GM19455 (cell line): ENCODE results near the gene PCYT2.
"Not testable (repeated sequence)": the region's sequence is repeated elsewhere in the genome, so short reads cannot be mapped to it uniquely, and the experiment has no call there.

Experiments
- ATAC-seq: cut with Tn5 transposase; IDR thresholded peaks from one replicate; pipeline ENCODE4 v1.9.1; 2021; ENCODE audit not compliant: unreplicated experiment

Gene PCYT2

GRCh38 chr17:81927653-81928543 lies 16.7 kb upstream of the PCYT2 start, which contains the start of gene MAFG:
TSS of gene MAFG (minus strand) at chr17:81927735. CDS start at chr17:81923185, 4,550 bp downstream.
- ATAC-seq, result peak; percentile 59

DNA sequence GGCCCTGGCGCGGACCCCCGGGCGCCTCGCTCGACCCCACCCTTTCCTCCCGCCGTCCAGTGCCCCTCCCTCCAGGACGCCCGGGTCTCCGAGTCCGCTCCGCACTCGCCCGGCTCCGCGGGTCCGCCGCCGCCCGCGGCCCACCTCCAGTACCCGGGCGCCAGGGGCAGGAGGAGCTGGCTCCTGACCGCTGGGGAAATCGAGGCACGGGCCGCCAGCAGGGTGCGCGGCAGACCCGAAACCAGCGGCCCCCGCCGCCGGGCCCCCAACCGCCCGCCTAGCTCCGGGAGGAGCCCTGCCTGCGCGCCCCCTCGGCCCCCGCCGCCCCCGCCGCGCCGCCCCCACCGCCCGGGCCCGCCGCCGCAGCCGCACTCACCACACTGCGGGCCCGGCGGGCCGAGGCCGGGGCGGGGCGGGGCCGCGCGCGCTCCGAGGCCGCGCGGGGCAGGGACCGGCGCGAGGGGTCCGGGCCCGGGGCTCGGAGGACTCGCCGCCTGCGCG lies 16.0 kb upstream of the PCYT2 start:
- ATAC-seq, result peak; percentile 26

DNA sequence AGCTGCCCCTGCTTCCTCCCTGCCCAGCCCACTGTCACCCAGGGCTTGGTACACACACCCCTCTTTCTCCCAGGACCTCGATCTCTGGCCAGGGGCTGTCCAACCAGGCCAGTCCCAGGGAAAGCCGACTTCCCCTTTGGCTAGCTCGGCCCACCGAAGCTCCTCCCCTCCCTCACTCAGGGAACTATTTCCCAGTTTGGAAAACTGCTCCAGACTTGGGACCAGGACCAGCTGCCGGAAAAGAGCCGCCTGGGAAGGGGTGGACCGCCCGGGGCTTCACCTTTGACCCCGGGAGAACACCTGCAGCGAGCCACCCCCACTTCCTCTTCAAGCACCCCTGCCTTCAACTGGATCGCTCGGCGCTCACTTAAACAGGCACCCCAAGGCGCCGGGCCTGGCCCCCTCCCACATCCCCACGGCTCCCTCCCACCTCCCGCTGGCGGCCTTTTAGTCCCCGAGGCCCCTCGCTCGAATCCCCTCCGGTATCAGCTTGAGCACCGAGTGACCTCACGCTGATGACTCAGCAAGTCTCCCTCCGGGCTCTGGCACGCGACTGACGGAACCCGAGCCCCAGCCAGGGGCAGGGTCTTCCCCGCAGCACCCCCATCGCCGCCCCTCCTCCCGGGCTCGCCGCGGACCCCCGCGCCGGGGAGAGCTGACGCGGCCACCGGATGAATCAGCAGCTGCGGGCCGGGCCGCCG lies 15.4 kb upstream of the PCYT2 start:
- peak; percentile 20 for ATAC-seq

- no peak for ATAC-seq
Observed at GRCh38 chr17:81925860-81926450, 14.8 kb upstream of the PCYT2 start.

GRCh38 chr17:81924557-81925532 lies 13.6 kb upstream of the PCYT2 start:
- no peak for ATAC-seq

DNA sequence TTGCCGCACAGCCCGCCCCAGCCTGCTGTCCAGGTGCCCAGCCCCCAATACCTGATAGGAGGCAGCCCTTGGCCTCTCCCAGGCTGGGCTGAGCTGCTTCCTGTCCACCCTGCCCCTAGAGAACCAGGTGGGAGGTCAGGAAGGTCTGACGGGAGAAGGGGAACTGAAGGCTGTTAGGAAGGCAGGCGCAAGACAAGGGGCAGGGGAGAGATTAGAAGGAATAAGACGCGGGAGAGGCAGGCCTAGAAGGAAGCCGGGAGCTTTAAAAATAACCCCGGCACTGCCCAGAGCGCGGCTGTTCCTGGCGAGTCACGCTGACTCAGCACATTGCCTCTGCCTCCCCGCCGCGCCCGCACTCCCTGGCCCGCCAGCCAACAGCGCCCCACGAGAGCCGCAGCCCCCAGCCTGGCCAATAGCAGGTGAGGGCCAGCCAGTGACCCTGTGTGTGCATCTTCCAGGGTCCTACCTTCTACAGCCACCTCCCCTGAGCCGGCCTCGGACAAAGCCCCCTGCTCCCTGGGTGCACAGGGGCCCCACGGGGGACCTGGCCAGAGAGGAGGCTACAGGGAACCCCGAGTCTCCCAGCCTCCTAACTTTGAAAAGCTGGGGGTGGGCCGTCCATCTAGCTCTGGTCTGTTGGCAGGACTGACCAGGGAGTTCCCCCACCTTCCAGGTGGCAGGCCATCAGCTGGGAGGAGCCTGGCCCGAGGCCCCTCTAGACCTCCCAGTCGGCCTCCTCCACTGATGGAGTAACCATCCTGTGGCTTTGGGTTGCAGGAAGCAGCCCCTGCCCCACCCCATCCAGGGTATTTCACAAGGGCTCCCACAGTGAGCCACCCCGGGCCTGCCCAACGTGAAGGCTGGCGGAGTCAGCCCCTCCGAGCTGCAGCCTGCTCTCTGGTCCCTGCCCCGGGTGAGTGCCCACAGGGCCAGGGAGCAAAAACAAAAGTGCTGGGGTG lies 12.4 kb upstream of the PCYT2 start:
- ATAC-seq, result no peak

- ATAC-seq, result no peak
Observed at GRCh38 chr17:81922566-81923301, 11.5 kb upstream of the PCYT2 start.

DNA sequence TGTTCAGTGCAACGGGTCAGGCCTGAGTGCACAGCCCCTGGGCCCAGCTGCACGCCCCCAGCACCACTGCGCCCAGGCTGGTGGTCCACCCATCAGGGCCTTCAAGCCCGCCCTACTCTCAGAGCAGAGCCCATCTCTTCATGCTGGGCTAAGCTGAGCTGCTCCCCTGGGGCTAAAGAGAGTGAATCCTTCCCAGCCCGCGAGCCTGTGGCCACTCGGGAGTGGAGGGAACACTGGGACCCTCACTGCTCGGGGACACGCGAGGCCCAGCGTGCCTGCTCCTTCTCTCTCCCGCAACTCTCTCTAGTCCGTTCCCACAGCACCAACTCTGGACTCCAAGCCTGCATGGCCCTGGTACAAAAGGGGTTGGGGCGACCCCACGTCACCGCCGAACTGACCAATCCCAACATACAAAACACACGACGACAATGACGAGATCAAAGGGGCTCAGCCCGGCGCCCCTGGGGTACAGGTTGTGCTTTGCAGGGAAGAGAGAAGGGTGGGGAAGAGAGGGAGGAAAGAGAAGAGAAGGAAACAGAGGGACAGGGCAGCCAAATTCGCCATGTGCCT lies 10.9 kb upstream of the PCYT2 start:
- ATAC-seq, result no peak

DNA sequence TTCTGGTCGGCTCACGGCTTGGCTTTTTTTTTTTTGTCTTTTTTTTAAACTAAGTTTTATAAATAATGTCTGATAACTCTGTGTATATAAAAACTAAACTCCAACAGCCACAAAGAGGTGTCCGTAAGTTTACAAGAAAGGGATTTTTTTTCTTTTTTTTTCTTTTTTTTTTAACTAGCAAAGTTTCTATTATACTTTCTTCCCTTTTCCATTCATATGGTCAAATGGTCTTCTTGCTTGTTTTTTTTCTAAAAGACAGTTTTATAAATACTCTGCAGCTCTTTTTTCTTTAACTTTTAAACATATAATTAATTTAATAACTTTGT lies 10.3 kb upstream of the PCYT2 start:
- no peak for ATAC-seq

- ATAC-seq, result no peak
Observed at GRCh38 chr17:81920612-81921536, 9.7 kb upstream of the PCYT2 start.

- no peak for ATAC-seq
Observed at GRCh38 chr17:81918832-81919545, 7.8 kb upstream of the PCYT2 start.

GRCh38 chr17:81918333-81918669 lies 7.1 kb upstream of the PCYT2 start:
- ATAC-seq, result not testable (repeated sequence)

GRCh38 chr17:81917565-81918332 lies 6.5 kb upstream of the PCYT2 start, which contains the start of gene SIRT7:
TSS of gene SIRT7 (minus strand) at chr17:81918176. CDS start at chr17:81918131, 45 bp downstream.
- peak; percentile 68 for ATAC-seq

DNA sequence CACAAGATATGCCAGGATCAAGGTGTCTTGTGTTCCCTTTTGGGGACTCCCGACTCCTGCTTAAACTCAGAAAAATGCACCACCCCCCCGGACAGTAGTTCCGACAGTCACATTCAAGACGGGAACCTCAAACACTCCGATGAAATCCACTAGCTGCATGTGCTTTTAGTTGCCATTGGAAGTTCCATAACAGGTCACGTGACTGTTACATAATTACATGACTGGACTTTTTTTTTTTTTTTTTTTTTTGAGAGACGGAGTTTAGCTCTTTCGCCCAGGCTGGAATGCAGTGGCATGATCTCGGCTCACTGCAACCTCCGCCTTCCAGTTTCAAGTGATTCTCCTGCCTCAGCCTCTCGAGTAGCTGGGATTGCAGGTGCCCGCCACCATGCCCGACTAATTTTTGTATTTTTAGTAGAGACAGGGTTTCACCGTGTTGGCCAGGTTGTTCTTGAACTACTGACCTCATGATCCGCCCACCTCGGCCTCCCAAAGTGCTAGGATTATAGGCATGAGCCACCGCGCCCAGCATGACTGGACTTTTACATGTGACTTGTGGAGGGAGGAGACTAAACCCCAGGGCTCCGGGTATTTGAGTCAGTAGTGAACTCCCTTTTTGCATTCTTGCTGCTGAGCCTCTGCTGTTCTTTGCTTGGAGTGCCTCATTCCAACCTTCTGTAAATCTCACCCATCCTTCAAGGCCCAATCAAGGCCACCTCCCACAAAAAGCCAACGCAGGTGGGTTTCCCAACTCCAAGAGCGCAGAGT lies 5.2 kb upstream of the PCYT2 start:
- no peak for ATAC-seq

- no peak for ATAC-seq
Observed at GRCh38 chr17:81915331-81915730, 4.1 kb upstream of the PCYT2 start.
